ENCODE data around the gene CORO1C.
A peak's percentile ranks its signal among the peaks of the same experiment; 100 is the strongest.

Gene CORO1C

DNA sequence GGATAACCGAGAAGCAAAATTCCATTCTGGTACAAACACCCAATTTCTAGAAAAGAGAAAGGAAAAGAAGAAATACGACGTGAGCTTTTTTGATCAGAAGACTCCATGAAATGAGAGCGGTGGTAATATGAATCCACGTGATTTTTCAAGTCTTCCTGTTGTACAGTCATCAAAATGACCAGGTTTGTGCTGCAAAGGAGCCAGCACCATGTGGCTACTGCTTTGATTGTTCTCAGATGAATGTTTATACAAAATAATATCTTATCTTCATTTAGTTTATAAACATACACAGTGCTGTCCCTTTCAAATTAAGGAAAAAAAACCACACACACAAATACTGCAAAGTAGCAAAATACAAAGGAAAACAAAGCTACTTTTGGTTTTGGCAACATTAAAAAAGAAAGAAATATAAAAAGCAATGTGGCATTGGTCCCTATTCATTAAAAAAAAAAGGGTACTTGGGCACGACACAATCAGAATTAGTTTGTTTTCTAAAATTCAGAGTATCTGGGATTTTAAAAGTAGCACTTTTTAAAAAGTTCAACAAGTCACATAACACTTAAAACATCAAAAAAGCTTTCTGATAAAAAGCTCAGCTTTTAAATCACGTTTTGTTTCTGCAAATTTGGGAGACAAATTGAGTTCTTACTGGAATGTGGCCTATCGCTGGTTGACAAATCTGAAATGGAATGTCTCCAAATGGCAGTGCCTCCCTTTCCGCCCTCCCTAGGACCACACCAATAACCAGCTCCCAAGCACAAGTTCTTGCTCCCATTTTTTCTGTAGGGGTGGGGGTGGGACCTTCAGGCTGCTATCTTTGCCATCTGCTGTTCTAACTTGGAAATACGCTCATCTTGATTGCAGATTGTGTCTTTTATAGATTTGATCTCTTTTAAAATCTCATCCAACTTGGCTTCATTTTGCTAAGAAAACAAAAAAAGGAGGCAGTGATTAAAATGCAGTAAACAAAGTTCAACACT is 84.4 kb downstream of the CORO1C start:
- DNase-seq, result no peak

GRCh38 chr12:108645686-108646599 is 85.4 kb downstream of the CORO1C start:
- DNase-seq, result no peak

- DNase-seq, result no peak
Measured at GRCh38 chr12:108644811-108645120, 86.6 kb downstream of the CORO1C start.

- DNase-seq, result no peak
Measured at GRCh38 chr12:108643941-108644810, 87.1 kb downstream of the CORO1C start.

DNA sequence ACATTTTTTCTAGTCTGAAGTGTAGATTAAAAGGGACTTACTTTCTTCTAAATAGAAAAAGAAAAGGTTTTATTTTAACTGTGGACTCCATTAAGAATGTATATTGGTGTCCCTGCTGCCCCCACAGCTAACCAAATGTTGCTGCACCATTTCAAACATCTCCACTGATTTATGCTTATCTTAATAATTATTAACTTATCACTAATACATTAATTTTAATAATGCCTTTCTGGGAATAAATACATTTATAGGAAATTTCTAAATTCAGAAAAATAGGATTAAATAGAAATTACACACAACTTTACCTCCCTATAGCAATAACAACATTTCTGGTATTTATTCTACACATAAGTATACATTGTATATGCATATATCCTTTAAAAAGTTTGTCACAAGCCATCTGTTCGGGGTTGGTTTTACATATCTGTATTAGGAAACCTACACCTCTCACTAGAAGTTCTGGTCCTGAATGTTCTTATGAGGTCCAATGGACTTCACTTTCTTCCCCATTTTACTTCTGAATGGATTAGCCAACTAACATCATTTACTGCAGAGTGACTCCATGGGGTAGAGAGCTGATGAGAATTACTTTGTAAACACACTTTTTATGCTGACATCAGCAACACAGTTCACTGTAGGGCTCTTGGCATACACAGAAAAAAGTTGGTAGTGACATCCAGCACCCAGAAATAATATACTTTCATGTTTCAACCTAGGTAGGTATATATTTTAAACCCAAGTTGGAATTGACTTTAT is 88.2 kb downstream of the CORO1C start:
- DNase-seq, result no peak

DNA sequence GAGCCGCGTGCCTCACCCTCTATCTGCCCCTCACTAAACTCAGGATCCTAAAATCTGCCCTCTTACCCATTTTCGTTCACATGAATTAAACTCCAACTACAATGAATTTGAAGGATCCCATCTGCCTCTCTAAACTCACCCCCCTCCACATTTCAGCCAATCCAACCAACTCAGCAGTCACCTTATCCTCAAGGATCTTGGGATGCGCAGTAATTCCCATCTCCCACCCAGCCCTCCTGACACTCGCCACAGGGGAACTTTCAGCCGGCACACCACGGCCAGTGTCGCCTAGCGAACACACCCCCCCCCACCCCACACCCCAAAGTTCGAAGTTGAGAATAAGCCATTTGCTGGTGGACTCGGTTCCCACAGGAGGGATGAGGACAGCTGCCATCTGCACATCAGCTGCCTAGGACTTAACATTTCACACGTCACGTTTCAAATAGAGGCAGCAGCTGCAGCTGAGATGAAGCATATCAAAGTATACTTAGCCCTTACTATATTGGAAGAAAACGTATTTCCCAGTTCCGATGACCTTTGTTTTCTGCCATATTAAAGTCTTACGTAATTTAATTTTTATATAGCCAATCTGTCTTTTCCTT is 88.9 kb downstream of the CORO1C start:
- no peak for DNase-seq

- peak; percentile 17 for DNase-seq
Measured at GRCh38 chr12:108641446-108642268, 89.7 kb downstream of the CORO1C start.

DNA sequence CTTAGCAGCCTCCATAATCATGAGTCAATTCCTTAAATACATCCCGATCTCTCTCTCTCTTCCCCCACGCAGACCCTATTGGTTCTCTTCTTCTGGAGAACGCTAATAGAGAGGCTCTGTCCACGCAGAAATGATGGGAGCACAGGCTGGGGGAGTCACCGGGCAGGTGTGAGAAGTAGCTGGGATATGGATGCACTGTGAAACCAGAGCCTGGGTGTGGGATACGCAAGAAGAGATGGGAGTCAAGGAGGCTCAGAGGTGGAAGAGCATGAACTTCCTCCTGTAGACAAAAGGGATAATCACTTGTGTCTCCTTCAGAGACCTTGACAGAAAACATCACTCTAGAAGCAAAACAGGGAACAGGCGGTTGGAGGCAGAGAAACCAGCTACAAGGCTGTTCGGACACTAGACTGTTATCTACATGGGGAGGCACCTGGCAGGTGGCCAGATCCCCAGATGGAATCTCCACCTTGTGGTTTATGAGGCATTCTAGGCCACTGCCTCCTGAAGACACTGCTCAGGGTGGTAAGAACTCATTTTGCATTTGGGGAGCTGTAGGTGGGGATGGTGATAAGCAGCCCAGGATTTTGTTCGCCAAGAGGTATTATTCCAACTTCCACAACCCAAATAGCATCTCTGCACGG is 90.4 kb downstream of the CORO1C start:
- DNase-seq, result peak; percentile 64

- no peak for DNase-seq
Measured at GRCh38 chr12:108638997-108639822, 92.1 kb downstream of the CORO1C start.

GRCh38 chr12:108638141-108638827 is 93.0 kb downstream of the CORO1C start:
- peak; percentile 46 for DNase-seq

- DNase-seq, result no peak
Measured at GRCh38 chr12:108637222-108637971, 93.9 kb downstream of the CORO1C start.

DNA sequence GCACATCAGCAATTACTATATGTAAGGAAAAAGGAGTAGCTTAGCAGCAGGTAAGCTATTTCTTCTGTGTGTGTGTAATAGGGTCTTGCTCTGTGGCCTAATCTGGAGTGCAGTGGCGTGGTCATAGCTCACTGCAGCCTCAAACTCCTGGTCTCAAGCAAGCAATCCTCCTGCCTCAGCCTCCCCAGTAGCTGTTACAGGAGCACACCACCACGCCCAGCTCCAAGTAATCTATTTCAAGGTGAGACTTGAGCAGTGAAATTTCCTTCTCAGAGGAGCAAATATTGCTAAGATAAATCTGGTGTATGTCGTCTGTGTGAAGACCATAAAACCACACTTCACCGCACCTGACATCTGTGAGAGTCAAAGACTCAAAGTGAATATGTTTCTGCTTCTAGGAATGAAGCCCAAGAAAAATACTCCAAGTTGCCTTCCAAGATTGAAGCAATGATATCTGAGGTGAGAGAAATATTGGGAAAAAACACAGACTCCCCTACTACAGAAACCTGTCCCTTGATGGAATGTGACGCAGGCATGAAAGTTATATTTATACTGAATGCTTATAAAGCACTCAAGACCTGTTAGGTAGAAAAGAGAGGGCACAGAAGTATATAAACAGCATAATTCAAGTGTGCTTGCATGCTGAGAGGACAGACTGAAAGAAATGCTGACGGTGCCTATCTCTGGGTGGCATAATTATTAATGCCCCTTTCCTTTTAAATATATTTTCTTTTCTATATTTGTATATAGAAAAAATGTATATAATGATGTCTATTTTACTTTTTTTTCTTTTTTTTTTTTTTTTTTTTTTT is 95.1 kb downstream of the CORO1C start:
- DNase-seq, result no peak

- DNase-seq, result peak; percentile 11
Measured at GRCh38 chr12:108635201-108635996, 95.9 kb downstream of the CORO1C start.

DNA sequence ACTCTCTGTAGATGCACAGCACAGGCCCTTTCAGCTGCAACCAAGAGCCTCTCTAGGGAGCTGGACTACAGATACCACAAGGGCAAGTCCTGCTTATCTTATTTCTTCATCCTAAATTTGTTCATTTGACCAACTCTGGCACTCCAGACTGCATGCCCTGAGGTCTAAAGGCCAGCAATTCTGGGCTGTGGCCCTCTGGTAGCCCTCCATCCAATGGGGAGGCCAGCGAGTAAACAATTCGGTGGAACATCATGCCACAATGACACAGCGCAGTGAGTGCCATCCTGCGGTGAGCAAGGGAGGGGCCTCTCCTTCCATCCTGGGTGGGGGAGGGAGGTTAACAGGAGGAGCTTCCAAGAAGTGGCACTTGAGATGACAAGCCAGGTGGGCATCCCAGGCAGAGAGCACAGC is 97.0 kb downstream of the CORO1C start:
- DNase-seq, result peak; percentile 35

DNA sequence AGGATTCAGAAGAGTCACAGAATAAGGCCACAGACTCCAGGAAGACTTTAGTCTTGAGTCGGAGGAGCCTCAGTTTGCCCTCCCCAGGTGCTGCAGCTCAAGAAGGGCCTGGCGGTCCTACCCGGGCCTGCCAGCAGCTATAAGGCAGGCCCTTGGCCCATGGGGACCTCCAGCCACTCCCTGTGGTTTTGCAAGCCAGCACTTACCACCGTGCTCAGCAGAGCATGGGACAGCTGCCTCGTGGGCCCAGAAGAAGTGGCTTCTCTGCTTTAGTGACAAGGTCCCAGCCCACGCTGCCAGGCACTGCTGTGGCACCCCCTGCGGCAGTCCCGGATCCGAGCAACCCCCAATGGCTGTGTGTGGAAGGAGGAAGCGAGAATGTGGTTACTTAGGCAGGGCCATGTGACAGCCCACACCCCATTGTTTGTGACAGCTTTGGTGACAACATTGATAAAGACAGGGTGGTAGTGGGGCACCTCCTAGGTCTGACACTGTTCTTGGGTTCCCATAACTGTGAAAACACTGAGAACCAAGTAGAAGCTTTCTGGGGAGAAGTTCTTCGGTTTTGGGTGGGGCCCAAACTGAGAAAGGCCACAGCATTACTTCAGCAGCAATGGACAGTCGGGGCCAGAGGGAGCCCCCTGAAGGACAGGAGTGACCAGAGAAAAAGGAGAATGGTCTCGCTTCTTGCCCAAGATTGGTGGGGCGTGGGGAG is 97.6 kb downstream of the CORO1C start, which contains the start of gene SELPLG:
TSS of gene SELPLG (minus strand) at position 361 of the 715 bp plus-strand sequence. CDS start 9,587 bp downstream, outside the sequence.
- no peak for DNase-seq
